NT2/D1 (cell line): Measurements from ENCODE around the gene SLCO1A2.

Experiments used
- YY1 ChIP-seq: IDR thresholded peaks from 2 replicates; pipeline ENCODE4 v1.6.1; 2011; ENCODE audit not compliant: insufficient read length, insufficient read depth
- ZNF274 ChIP-seq: IDR thresholded peaks from 2 replicates; pipeline ENCODE4 v1.6.1; 2011; ENCODE audit warnings: mild to moderate bottlenecking, low read depth, low read length

DNA sequence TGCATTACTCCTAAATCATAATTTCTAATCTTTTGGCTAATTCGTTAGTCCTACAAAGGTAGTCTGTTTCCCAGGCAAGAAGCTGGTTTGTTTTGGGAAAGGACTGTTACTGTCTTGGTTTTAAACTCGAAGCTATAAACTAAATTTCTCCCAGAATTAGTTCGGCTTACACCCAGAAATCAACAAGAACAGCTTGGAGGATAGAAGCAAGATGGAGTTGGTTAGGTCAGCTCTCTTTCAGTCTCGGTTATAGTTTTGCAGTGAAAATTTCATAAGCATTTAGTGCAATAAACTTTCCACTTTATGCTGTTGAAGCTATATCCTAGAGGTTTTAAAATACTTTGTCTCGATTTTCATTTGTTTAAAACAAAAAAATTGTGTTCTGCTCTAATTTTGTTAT, 100.3 kb downstream of the SLCO1A2 start:
- TF ChIP-seq ZNF274 (no peak), YY1 (no peak)
